IMR-90 (cell line): ENCODE results near the gene EED. TPM values are rescaled to one million over a fixed set of nuclear protein-coding genes. Genes with fewer than 3 reads are reported as not detected.

Experiments used
- ATAC-seq: fragments of 200-7000 bp; cut with Tn5 transposase; 2 replicates; pipeline ENCODE4 v1.9.1; 2020; ENCODE audit warnings: low read depth, mild to moderate bottlenecking, moderate library complexity
- Bru-seq: library from RNA; stranded (reverse); fragments of 400-500 nt; gene quantifications from one replicate; lab custom pipeline; 2021; lab: Mats Ljungman, UMichigan
- BruChase-seq, 2 experiments: library from RNA; stranded (reverse); fragments of 400-500 nt; gene quantifications; one replicate each; lab custom pipeline; 2021; lab: Mats Ljungman, UMichigan
- BruUV-seq: library from RNA; stranded (reverse); fragments of 400-500 nt; replicated peaks from 2 replicates; lab custom pipeline; 2021; lab: Mats Ljungman, UMichigan
- CTCF ChIA-PET: fragments of 300-600 bp; formaldehyde crosslinking; extraction: SDS; loops from one replicate; lab custom pipeline; 2021; ENCODE audit warnings: antibody characterized with exemption; lab: Yijun Ruan, JAX
- POLR2A ChIA-PET: fragments of 300-600 bp; sonication (Branson Sonifier 250); formaldehyde crosslinking; loops from one replicate; lab custom pipeline; 2022; ENCODE audit warnings: antibody characterized with exemption; ENCODE audit not compliant: unreplicated experiment; lab: Charles Lee
- DNase-seq: peaks from one replicate; pipeline ENCODE4 v3.0.0; 2013
- H2AFZ ChIP-seq: replicated peaks from 2 replicates; pipeline ENCODE3; 2013; ENCODE audit warnings: low read length, mild to moderate bottlenecking; ENCODE audit not compliant: poor library complexity
- H2AK5ac ChIP-seq: 2 replicates; pipeline ENCODE4 v1.6.1; 2013; ENCODE audit warnings: low read depth, low read length, inconsistent platforms
- H2AK9ac ChIP-seq: replicated peaks from 2 replicates; pipeline ENCODE3; 2013; ENCODE audit warnings: mild to moderate bottlenecking, low read depth, low read length, moderate library complexity; ENCODE audit not compliant: poor library complexity
- H2BK120ac ChIP-seq: 2 replicates; pipeline ENCODE4 v1.6.1; 2013; ENCODE audit warnings: low read depth, low read length, inconsistent platforms
- H2BK15ac ChIP-seq: 3 replicates; pipeline ENCODE4 v1.6.1; 2013; ENCODE audit warnings: low read depth, low read length, inconsistent platforms
- H2BK20ac ChIP-seq: 2 replicates; pipeline ENCODE4 v1.6.1; 2013; ENCODE audit warnings: low read depth, mild to moderate bottlenecking, inconsistent platforms, low read length, moderate library complexity
- H2BK5ac ChIP-seq: 2 replicates; pipeline ENCODE4 v1.6.1; 2013; ENCODE audit warnings: mild to moderate bottlenecking, low read depth, low read length, inconsistent platforms; ENCODE audit not compliant: poor library complexity, severe bottlenecking
- H3K14ac ChIP-seq: replicated peaks from 2 replicates; pipeline ENCODE4 v1.6.1; 2013; ENCODE audit warnings: low read depth, low read length, inconsistent platforms
- H3K18ac ChIP-seq: 2 replicates; pipeline ENCODE4 v1.6.1; 2013; ENCODE audit warnings: low read depth, low read length, control low read depth
- H3K23ac ChIP-seq: 2 replicates; pipeline ENCODE4 v1.6.1; 2013; ENCODE audit warnings: low read depth, low read length, inconsistent platforms
- H3K27ac ChIP-seq: 2 replicates; pipeline ENCODE4 v1.5.1; 2013; ENCODE audit warnings: mild to moderate bottlenecking, control low read depth, low read length; ENCODE audit not compliant: insufficient read depth
- H3K27me3 ChIP-seq: 2 replicates; pipeline ENCODE4 v1.6.1; 2013; ENCODE audit warnings: low read length; ENCODE audit not compliant: control insufficient read depth, insufficient read depth
- H3K36me3 ChIP-seq: 2 replicates; pipeline ENCODE4 v1.6.1; 2013; ENCODE audit warnings: low read length, mixed read lengths; ENCODE audit not compliant: control insufficient read depth, insufficient read depth
- H3K4ac ChIP-seq: 2 replicates; pipeline ENCODE4 v1.6.1; 2013; ENCODE audit warnings: low read depth, low read length, inconsistent platforms
- H3K4me1 ChIP-seq: 2 replicates; pipeline ENCODE4 v1.6.1; 2013; ENCODE audit warnings: low read length, mixed read lengths; ENCODE audit not compliant: control insufficient read depth, insufficient read depth
- H3K4me2 ChIP-seq: 2 replicates; pipeline ENCODE4 v1.6.1; 2013; ENCODE audit warnings: low read depth, mild to moderate bottlenecking, control low read depth, low read length, moderate library complexity
- H3K4me3 ChIP-seq: 2 replicates; pipeline ENCODE4 v1.5.1; 2013; ENCODE audit warnings: low read depth, mild to moderate bottlenecking, control low read depth, low read length, moderate library complexity; ENCODE audit not compliant: insufficient read depth
- H3K56ac ChIP-seq: 2 replicates; pipeline ENCODE4 v1.6.1; 2013; ENCODE audit warnings: low read length, inconsistent platforms; ENCODE audit not compliant: insufficient read depth; ENCODE audit errors: extremely low read depth
- H3K79me1 ChIP-seq, 2 experiments: 2 replicates each; pipeline ENCODE4 v1.6.1; 2013; ENCODE audit warnings: low read length in 2 of 2, inconsistent platforms in 1 of 2, low read depth in 1 of 2
- H3K9ac ChIP-seq: 2 replicates; pipeline ENCODE4 v1.6.1; 2013; ENCODE audit warnings: low read depth, low read length, control low read depth
- H3K9me1 ChIP-seq: 2 replicates; pipeline ENCODE4 v1.6.1; 2013; ENCODE audit warnings: low read length, inconsistent platforms; ENCODE audit not compliant: insufficient read depth
- H3K9me3 ChIP-seq: 2 replicates; pipeline ENCODE4 v1.6.1; 2013; ENCODE audit warnings: low read length; ENCODE audit not compliant: control insufficient read depth, insufficient read depth
- H4K20me1 ChIP-seq: 2 replicates; pipeline ENCODE4 v1.6.1; 2013; ENCODE audit warnings: low read length, inconsistent platforms; ENCODE audit not compliant: insufficient read depth
- H4K5ac ChIP-seq: 2 replicates; pipeline ENCODE4 v1.6.1; 2013; ENCODE audit warnings: mild to moderate bottlenecking, low read depth, low read length, control low read depth
- H4K8ac ChIP-seq, 2 experiments: 2 replicates each; pipeline ENCODE4 v1.6.1; 2013; ENCODE audit warnings: low read depth in 2 of 2, low read length in 2 of 2, control low read depth in 1 of 2, inconsistent platforms in 1 of 2
- H4K91ac ChIP-seq: 2 replicates; pipeline ENCODE4 v1.6.1; 2013; ENCODE audit warnings: low read depth, low read length, inconsistent platforms; ENCODE audit not compliant: insufficient read depth
- BHLHE40 ChIP-seq: fragments of 150-350 bp; IDR thresholded peaks from 2 replicates; pipeline ENCODE4 v1.6.1; 2016; ENCODE audit warnings: mild to moderate bottlenecking, low read depth, low read length
- CEBPB ChIP-seq: IDR thresholded peaks from 2 replicates; pipeline ENCODE4 v1.6.1; 2012; ENCODE audit warnings: low read depth, low read length, improper control_type of control experiment
- CHD1 ChIP-seq: IDR thresholded peaks from 2 replicates; pipeline ENCODE4 v1.6.1; 2012; ENCODE audit warnings: low read depth, low read length, improper control_type of control experiment
- CTCF ChIP-seq: conservative IDR thresholded peaks from 2 replicates; pipeline ENCODE4 v1.5.1; 2012; ENCODE audit warnings: mild to moderate bottlenecking, low read depth, low read length, improper control_type of control experiment
- ELK1 ChIP-seq: fragments of 150-350 bp; IDR thresholded peaks from 2 replicates; pipeline ENCODE4 v1.6.1; 2016; ENCODE audit warnings: low read depth, mild to moderate bottlenecking, low read length, moderate library complexity, borderline replicate concordance
- MAFK ChIP-seq: IDR thresholded peaks from 2 replicates; pipeline ENCODE4 v1.6.1; 2012; ENCODE audit warnings: low read depth, low read length, improper control_type of control experiment
- MAZ ChIP-seq: IDR thresholded peaks from 2 replicates; pipeline ENCODE4 v1.6.1; 2012; ENCODE audit warnings: low read depth, mild to moderate bottlenecking, low read length, improper control_type of control experiment, moderate library complexity, borderline replicate concordance
- NFE2L2 ChIP-seq: fragments of 150-350 bp; IDR thresholded peaks from 2 replicates; pipeline ENCODE4 v1.6.1; 2016; ENCODE audit warnings: low read depth, mild to moderate bottlenecking, low read length
- POLR2A ChIP-seq: IDR thresholded peaks from 2 replicates; pipeline ENCODE4 v1.6.1; 2012; ENCODE audit warnings: mild to moderate bottlenecking, low read depth, low read length
- RAD21 ChIP-seq: IDR thresholded peaks from 2 replicates; pipeline ENCODE4 v1.6.1; 2012; ENCODE audit warnings: low read length, improper control_type of control experiment
- WGBS, 2 experiments: methylation state at CpG; one replicate each; pipeline versions ENCODE4 v1.1.5 to v1.1.7; 2013; ENCODE audit warnings: missing lambda C conversion rate in 2 of 2; ENCODE audit not compliant: insufficient read length in 1 of 2; ENCODE audit errors: extremely low coverage in 2 of 2; 5-methylcytosine and 5-hydroxymethylcytosine counted together
- dilution Hi-C: fragments of 300-500 bp; cut with HindIII; formaldehyde crosslinking; loops from one replicate; pipeline ENCODE4 v1.14.3; 2018; ENCODE audit warnings: low sequenced_read_pairs; ENCODE audit not compliant: unreplicated experiment
- in situ Hi-C: fragments of 300-500 bp; cut with MboI; formaldehyde crosslinking; loops from 3 replicates; pipeline ENCODE4 v1.14.3; 2019; ENCODE audit warnings: low sequenced_read_pairs, inconsistent platforms, mixed read lengths
- intact Hi-C: fragments of 100-400 bp; cut with micrococcal nuclease; formaldehyde crosslinking; loops from 2 replicates; pipeline ENCODE4 v1.10.0; 2022
- long read RNA-seq: library from polyadenylated mRNA; unstranded; transcript quantifications from one replicate; pipeline ENCODE4 v2.0.0, GENCODE V29; 2021; ENCODE audit not compliant: unreplicated experiment
- polyA plus RNA-seq, 3 experiments: library from polyadenylated mRNA; depleted of rRNA; stranded (reverse); fragments of >200 nt; gene quantifications; 2 replicates each; pipeline ENCODE4 v1.2.3, GENCODE V29; 2012; ENCODE audit warnings: low replicate concordance in 1 of 3
- total RNA-seq: library from RNA; depleted of rRNA; stranded (reverse); fragments of >200 nt; gene quantifications from 2 replicates; pipeline ENCODE4 v1.2.3, GENCODE V29; 2012; rRNA removed
- TF ChIP-seq, protein P1 (sequence below): fragments of 150-350 bp; IDR thresholded peaks from 2 replicates; pipeline ENCODE4 v1.6.1; 2017; ENCODE audit warnings: mild to moderate bottlenecking, antibody characterized with exemption, low read length, low read depth

The EED gene
- total RNA-seq (11.1 and 20.3 TPM in 2 replicates), polyA plus RNA-seq (2012; rRNA removed) (9.5 and 11.5 TPM in 2 replicates), Bru-seq, nascent RNA (percentile 79 among the genes with signal in this experiment), BruChase-seq, experiment 1, labeled RNA remaining after a 6-hour chase (percentile 69 among the genes with signal in this experiment), BruChase-seq, experiment 2, labeled RNA remaining after a 2-hour chase (percentile 74 among the genes with signal in this experiment)
- 2.1 and 3.7 TPM in 2 replicates for polyA plus RNA-seq (2012; cell fraction: cytosol; rRNA removed)
- 3.2 and 23.1 TPM in 2 replicates for polyA plus RNA-seq (2012; cell fraction: nucleus; rRNA removed; ENCODE audit: low replicate concordance)
- long read RNA-seq, transcript EED-201 (12 exons, 2,223 nt), result major isoform, 7 of 11 reads
- long read RNA-seq, partial matches to known transcripts, result 1 of 11 reads
- long read RNA-seq, other reads (novel, unspliced or antisense), result 1 of 11 reads

GRCh38 chr11:86244522-86245368 lies at the start of gene EED:
Gene EED (plus strand): TSS chr11:86244753. CDS start chr11:86245230, 477 bp downstream.
- peak within 1 kb of the TSS; percentile 93 for H3K18ac ChIP-seq
- peak within 1 kb of the TSS; percentile 97 for H4K91ac ChIP-seq
- ATAC-seq, result peak; percentile 95
- H3K4me2 ChIP-seq, result peak within 1 kb of the TSS; percentile 86
- intact Hi-C loops (loop anchor here (2.0 kb wide), 1 partner anchor 178 kb away; no protein-coding TSS in a partner anchor), dilution Hi-C loops (no loop called here), in situ Hi-C loops (no loop called here)
- H4K20me1 ChIP-seq, result peaks cover 35% of the 10 kb centered on the region
- H3K27me3 ChIP-seq, result peaks cover 5% of the 10 kb centered on the region; the same call in 1 of the 2 replicates
- peaks cover 5% of the 10 kb centered on the region for H3K9me1 ChIP-seq
- H3K79me1 ChIP-seq, result peaks cover 3 to 28% of the 10 kb centered on the region in 2 experiments; a peak in 3 of 4 replicates
- ChIA-PET CTCF (interaction anchor here (0.5 to 1.5 kb wide), 3 partner anchors 12 to 51 kb away, joined by 3 read pairs; no protein-coding TSS in a partner anchor), POLR2A (interaction anchor here (0.6 to 0.8 kb wide), 5 partner anchors 15 to 520 kb away, joined by 3 to 8 read pairs (median 4); no protein-coding TSS in a partner anchor)
- WGBS, 2 experiments, result 1% methylated on average over 25 of the region's 64 CpGs; no CpG with 5 or more reads in 1 of the 2 experiments
- H2BK15ac ChIP-seq, result peak within 1 kb of the TSS; percentile 98
- peak within 1 kb of the TSS; percentile 95 for H2AK9ac ChIP-seq
- H3K27ac ChIP-seq, result peak within 1 kb of the TSS; percentile 96
- no peaks in the 10 kb centered on the region for H3K9me3 ChIP-seq
- H3K4me1 ChIP-seq, result no peaks in the 10 kb centered on the region
- peak within 1 kb of the TSS; percentile 97 for H2BK5ac ChIP-seq
- H3K23ac ChIP-seq, result peak within 1 kb of the TSS; percentile 98
- H3K9ac ChIP-seq, result peak within 1 kb of the TSS; percentile 97
- peak within 1 kb of the TSS; percentile 80 for H2AK5ac ChIP-seq
- DNase-seq, result peak; percentile 94
- peak within 1 kb of the TSS; percentile 73 for H3K4me3 ChIP-seq
- peak within 1 kb of the TSS; percentile 89 for H4K5ac ChIP-seq
- no TSS peak for BruUV-seq
- peak within 1 kb of the TSS; percentile 98 for H2BK120ac ChIP-seq
- peak within 1 kb of the TSS; percentile 99 for H3K56ac ChIP-seq
- no peaks in the 10 kb centered on the region for H3K36me3 ChIP-seq
- H2BK20ac ChIP-seq, result peak within 1 kb of the TSS; percentile 98
- H2AFZ ChIP-seq, result peak within 1 kb of the TSS; percentile 99
- peak within 1 kb of the TSS; percentile 98 for H3K4ac ChIP-seq
- peak within 1 kb of the TSS; percentile 99 for H3K14ac ChIP-seq
- peak within 1 kb of the TSS; percentile 94 to 99 for H4K8ac ChIP-seq
- no peak for TF ChIP-seq MAFK
- TF ChIP-seq BHLHE40, result peak; percentile 99
- TF ChIP-seq ELK1, result no peak
- TF ChIP-seq CEBPB, result no peak
- TF ChIP-seq CHD1, result peak; percentile 100
- no peak for TF ChIP-seq NFE2L2
- TF ChIP-seq POLR2A, result peak; percentile 95
- peak; percentile 59 for TF ChIP-seq MAZ
- TF ChIP-seq CTCF, result no peak
- TF ChIP-seq, protein P1, sequence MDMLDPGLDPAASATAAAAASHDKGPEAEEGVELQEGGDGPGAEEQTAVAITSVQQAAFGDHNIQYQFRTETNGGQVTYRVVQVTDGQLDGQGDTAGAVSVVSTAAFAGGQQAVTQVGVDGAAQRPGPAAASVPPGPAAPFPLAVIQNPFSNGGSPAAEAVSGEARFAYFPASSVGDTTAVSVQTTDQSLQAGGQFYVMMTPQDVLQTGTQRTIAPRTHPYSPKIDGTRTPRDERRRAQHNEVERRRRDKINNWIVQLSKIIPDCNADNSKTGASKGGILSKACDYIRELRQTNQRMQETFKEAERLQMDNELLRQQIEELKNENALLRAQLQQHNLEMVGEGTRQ, result no peak
- no peak for TF ChIP-seq RAD21
